Limb (tissue), 2 donors: ENCODE measurements around the gene SLC23A2.
"Not testable (repeated sequence)": the region's sequence is repeated elsewhere in the genome, so short reads cannot be mapped to it uniquely, and the experiment has no call there.

Experiments used
- DNase-seq, 2 donors: peaks; one replicate each; pipeline ENCODE4 v3.0.0-alpha.2; 2016; ENCODE audit errors: extremely low spot score in 2 of 2

Gene SLC23A2

DNA sequence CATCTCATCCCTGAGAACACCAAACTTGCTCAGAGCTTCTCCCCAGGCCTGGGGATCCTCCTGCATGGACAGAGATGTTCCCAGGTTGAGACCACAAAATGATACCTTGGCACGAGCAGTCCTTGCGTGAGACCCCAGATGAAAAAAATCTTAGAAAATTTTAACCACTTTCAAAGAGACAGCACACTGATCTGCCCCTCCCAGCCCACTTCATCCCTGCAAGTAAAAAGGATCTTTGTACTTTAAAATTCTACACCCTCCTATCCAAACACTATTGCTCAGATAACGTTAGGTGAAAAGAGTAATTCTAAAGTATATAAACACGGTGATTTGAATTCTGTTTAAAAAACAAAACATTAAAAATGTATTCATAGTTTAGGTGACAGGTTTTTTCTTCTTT lies 98.5 kb downstream of the SLC23A2 start:
- no peak for DNase-seq

GRCh38 chr20:4901031-4901818 lies 100.1 kb downstream of the SLC23A2 start:
- DNase-seq = no peak

DNA sequence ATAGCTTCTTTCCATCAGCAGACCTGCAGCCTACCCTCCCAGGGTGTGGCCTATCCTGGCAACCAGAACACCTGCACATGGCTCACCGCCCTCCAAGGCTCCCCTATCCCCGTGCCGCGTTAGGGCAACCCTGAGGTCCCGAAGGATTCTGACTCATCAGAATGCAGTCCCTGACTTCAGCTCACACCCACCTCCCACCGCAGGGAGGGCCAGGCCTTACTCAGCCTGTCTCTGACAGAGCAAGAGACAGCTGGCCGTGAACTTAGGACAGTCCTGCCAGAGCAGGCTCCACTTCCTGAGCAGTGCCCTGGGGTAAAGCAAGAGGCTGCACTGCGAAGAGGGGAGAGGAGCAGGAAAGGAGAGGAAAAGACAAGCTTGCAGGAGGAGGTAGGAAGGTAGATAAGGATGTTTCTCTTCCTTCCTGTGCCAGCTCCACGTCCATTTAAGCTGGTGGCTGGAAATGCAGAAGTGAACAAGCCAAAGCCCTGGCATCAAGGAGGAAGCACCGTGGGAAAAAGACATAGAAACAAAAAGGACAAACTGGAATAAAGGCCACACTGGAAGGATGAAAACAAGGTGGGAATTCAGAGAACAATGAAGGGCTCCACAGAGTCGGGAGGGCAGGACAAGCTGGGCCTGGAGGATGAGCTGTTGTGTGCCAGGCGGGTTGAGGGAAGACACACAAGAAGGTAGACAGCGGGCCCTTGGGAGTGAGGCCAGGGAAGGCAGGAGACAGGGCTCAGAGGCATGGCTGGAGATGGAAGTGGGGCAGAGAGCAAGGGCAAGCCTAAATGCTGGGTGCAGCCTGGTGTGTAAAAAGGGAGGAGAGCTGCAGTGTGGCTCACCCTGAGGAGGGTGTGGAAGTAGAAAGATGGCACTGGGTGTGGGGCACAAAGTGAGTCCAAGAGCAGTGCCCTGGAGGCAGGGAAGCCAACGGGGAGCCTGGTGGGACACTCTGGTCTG lies 102.7 kb downstream of the SLC23A2 start:
- DNase-seq = no peak

DNA sequence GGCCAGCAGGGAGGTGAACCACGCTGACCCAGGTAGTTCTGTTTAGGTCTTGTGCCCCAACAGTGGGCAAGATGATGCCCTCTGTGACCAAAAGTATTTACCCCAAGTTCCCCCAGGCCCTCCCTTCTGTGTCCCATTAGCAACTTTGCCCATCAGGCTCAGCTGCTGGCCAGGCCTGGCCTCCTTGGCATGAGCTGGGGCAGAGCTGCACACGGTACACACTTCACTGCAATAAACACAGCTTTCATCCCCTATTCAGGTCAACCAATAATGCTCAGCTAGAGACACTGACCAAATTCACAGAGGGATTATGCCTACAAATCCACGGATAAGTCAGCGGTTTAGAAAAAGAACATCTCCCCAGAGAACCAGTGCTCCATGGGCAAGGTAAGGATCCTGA lies 103.7 kb downstream of the SLC23A2 start:
- no peak for DNase-seq

- DNase-seq = no peak
Measured at GRCh38 chr20:4896971-4897497, 104.3 kb downstream of the SLC23A2 start.

- no peak for DNase-seq
Measured at GRCh38 chr20:4896119-4896702, 105.1 kb downstream of the SLC23A2 start.

GRCh38 chr20:4894981-4895381 lies 106.3 kb downstream of the SLC23A2 start:
- no peak for DNase-seq

DNA sequence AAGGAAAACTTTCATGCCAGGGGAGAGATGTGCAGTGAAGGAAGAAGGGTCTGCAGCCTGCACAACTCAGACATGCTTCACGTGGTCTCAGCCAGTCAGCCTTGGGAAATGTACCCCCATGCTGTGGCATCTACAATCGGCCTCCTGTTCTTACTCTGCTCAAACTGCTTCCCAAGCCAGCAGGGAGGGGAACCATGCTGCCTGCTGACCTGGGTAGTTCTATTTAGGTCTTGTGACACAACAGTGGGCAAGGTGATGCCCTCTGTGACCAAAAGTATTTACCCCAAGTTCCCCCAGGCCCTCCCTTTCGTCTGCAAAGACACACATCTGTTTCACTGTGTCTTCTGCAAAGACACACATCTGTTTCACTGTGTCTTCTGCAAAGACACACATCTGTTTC lies 106.9 kb downstream of the SLC23A2 start:
- DNase-seq = no peak

DNA sequence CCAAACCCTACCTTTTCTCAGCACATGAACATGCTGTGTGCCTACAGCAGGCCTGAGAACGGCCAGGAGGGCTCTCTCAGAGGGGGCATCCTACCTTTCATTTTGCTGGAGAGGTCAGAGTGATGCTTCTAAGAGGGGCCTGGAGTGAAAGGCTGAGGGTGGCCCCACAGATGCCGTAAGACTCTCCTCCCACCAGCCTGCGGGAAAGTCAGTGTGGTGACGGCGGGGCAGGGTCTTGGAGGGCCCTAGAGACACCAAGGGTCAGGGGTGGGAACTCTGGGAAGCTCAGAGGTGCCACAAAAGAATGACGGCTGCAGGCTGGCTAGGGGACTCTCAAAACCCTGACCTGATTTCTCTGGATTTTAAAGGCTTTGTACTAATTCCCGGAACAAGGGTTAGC lies 107.6 kb downstream of the SLC23A2 start:
- DNase-seq = no peak

GRCh38 chr20:4891997-4892396 lies 109.3 kb downstream of the SLC23A2 start:
- no peak for DNase-seq

- DNase-seq = no peak
Measured at GRCh38 chr20:4891190-4891763, 110.0 kb downstream of the SLC23A2 start.

DNA sequence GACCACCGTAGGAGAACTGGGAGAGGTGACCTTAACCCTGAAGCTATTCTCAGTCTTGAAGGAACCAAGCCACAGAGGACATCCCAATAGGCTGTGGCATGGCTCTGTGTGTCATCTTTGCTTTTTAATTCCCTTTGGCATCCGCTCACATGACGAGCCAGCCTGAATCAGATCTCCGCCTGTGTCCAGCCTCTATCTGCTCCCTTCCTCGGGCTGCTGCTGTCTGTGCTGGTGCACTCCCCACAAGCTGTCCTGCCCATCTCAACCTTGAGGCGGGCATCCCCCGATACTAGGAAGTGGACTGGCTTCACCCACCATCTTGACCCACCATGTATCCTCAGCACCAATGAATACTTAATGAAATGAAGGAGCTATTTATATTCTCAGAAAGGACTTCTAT lies 111.9 kb downstream of the SLC23A2 start:
- no peak for DNase-seq

GRCh38 chr20:4887586-4887985 lies 113.7 kb downstream of the SLC23A2 start:
- DNase-seq = no peak

GRCh38 chr20:4886771-4887527 lies 114.4 kb downstream of the SLC23A2 start:
- DNase-seq = no peak

DNA sequence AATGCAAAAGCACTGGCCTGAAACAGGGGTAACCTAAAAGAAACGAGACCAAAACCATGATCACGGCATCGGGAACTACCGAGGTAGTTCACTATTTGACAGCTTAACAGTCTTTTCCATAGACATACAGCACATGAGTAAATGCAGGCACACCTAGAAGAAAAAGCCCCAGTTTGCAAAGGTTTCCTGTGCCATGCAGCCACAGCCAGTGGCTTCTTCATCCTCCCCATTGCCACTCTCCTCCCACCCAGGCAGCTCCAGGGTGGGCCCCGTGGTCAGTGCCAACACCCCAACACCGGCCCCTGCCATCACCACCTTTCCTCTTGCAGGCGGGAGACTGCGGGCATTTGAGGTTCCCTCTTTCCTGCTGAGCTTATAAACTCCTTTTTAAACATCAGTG lies 115.4 kb downstream of the SLC23A2 start:
- no peak for DNase-seq

GRCh38 chr20:4883546-4883945 lies 117.8 kb downstream of the SLC23A2 start:
- DNase-seq = no peak

DNA sequence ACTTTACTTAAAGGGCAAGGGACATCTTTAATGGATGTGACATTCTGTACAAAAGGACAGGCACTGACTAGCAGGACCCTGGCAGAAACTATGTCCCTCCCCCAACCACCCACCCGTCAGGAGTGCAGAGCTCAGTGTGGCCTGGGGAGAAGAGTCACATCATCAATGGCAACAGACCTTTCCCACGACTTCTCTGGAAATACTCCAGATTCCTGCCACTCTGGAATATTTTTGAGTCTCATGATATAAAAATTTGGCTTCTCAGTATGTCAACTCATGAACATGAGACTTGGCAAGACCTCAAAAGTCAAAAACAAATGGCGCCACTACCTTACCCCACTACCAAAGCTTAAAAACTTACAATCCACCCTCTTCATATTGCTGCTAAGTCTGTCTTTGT lies 118.3 kb downstream of the SLC23A2 start:
- DNase-seq = no peak

GRCh38 chr20:4881006-4881730 lies 120.1 kb downstream of the SLC23A2 start:
- DNase-seq = no peak

DNA sequence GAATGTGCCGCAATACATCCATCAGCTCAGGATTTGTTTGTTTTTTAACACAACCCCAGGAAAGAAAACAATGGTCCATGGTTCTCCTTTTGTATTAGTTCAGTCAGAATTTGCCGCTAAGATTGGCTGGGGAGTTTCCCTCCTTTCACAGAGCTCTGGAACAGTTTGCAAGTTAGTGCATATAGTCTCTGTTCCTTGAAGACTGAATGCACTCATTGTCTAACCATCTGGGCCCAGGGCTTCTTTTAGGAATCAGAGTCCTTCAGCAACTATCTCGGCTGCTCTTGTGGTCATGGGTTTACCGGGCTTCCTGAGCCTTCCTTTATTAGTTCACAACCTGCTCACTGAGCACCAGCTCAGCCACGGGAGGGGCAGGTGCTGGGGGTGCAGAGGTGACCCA lies 121.3 kb downstream of the SLC23A2 start:
- DNase-seq = no peak

DNA sequence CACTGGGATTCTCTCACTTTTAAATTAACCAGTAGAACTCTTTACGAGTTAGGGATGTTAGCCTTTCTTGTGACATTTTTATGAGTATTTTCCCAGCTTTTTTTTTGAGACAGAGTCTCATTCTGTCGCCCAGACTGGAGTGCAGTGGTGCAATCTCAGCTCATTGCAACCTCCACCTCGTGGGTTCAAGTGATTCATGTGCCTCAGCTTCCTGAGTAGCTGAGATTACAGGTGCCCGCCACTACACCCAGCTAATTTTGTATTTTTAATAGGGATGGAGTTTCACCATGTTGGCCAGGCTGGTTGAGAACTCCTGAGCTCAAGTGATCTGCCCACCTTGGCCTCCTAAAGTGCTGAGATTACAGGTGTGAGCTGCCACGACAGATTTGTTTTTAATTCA lies 123.2 kb downstream of the SLC23A2 start:
- not testable (repeated sequence) for DNase-seq
